Measurements from ENCODE around the gene CEMIP2. TPM values are rescaled to one million over a fixed set of nuclear protein-coding genes. Genes with fewer than 3 reads are reported as not detected.

Gene CEMIP2
- polyA plus RNA-seq, 2 donors = 5.5 to 5.8 TPM

DNA sequence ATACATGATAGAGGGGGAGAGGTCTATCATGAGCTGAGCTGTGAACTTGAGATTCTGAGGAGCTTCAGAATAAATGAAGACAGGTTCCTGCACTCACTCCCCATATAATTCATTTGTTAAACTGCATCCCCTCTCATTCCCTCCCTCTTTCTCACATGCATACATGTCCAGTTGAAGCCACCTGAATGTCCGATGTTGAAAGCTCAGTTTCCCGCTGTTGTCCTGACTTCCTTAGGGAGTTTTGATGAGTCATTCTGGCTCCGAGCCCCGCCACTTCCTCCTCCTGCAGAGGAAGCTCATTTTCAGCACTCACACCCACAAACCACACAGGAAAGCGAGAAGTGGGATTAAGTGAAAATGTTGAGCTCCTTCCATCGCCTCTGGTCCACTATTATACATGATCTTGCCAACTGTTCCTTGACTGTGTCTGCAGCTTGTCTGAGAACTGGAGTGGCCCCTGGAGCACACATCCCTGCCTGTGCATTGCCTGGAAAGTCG is 121.2 kb downstream of the CEMIP2 start:
- Histone ChIP-seq H3K4me3 (ENCODE audit: low read depth in 1 of 2, low read length in 2 of 2) (no peak overlapping the region), H3K9me3 (ENCODE audit: control insufficient read depth in 2 of 2, insufficient read depth in 1 of 2, low read depth in 1 of 2, low read length in 1 of 2) (no peaks in the 10 kb centered on the region), H3K36me3 (ENCODE audit: control insufficient read depth in 2 of 2, insufficient read depth in 2 of 2, low read length in 1 of 2) (no peaks in the 10 kb centered on the region), H3K27me3 (ENCODE audit: control insufficient read depth in 1 of 2, insufficient read depth in 2 of 2, low read length in 2 of 2) (no peaks in the 10 kb centered on the region), H3K4me1 (ENCODE audit: control insufficient read depth in 2 of 2, insufficient read depth in 2 of 2, low read length in 1 of 2) (no peaks in the 10 kb centered on the region), H3K27ac (ENCODE audit: low read depth in 2 of 2, low read length in 1 of 2) (no peak overlapping the region)
- 11 to 25% methylated on average over 7 of the region's 7 CpGs for whole genome bisulfite sequencing, 2 donors

DNA sequence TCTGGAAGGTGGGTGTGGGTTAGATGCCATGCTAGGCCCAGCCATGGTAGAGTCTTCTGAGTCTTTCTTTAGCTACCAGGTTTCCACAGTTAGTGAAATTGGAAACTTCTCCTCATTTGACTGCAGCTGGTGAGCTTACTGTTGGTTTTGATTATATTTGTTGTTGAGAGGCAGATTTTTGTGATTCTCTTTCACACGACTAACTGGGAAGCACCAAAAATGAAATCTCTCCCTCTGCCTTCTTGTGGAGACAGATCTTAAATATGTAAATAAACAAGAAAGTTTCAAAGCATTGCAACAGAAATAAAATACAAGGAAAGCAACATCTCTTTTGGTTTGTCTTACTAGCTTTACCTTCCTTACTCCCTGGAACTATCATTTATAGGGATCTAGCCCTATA is 122.2 kb downstream of the CEMIP2 start:
- H3K27me3 ChIP-seq (ENCODE audit: control insufficient read depth in 1 of 2, insufficient read depth in 2 of 2, low read length in 2 of 2) = no peaks in the 10 kb centered on the region
- no peaks in the 10 kb centered on the region for H3K9me3 ChIP-seq (ENCODE audit: control insufficient read depth in 2 of 2, insufficient read depth in 1 of 2, low read depth in 1 of 2, low read length in 1 of 2)
- no peak overlapping the region for H3K27ac ChIP-seq (ENCODE audit: low read depth in 2 of 2, low read length in 1 of 2)
- H3K4me1 ChIP-seq (ENCODE audit: control insufficient read depth in 2 of 2, insufficient read depth in 2 of 2, low read length in 1 of 2) = no peaks in the 10 kb centered on the region
- WGBS, 2 donors = 73 to 84% methylated on average over 1 of the region's 1 CpG
- H3K4me3 ChIP-seq (ENCODE audit: low read depth in 1 of 2, low read length in 2 of 2) = no peak overlapping the region
- H3K36me3 ChIP-seq (ENCODE audit: control insufficient read depth in 2 of 2, insufficient read depth in 2 of 2, low read length in 1 of 2) = no peaks in the 10 kb centered on the region

DNA sequence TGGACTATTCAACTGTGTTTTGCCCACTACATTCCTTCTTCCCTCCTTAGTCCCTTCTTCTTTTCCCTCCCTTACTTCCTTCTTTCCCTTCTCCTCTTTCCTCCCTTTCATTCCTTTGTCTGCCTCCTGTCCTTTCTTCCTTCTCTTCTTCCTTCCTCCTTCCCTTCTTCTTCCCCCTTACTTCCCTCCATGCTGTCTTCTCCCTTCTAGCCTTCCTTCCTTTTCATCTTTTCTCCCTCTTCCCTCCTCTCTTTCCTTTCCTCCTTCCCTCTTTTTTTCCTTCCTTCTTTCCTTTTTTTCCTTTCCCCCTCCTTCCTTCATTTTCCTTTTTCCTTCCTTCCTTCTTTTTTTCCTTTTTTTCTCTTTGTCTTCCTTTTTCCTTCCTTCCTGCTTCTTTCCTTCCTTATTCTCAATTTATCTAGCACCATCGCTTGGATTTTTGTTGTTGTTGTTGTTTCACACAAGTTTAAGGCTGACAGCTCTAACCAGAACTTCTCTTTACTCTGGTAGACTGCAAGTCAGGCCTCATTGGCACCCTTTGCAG is 123.4 kb downstream of the CEMIP2 start:
- no peak overlapping the region for H3K27ac ChIP-seq (ENCODE audit: low read depth in 2 of 2, low read length in 1 of 2)
- H3K9me3 ChIP-seq (ENCODE audit: control insufficient read depth in 2 of 2, insufficient read depth in 1 of 2, low read depth in 1 of 2, low read length in 1 of 2) = no peaks in the 10 kb centered on the region
- H3K36me3 ChIP-seq (ENCODE audit: control insufficient read depth in 2 of 2, insufficient read depth in 2 of 2, low read length in 1 of 2) = no peaks in the 10 kb centered on the region
- no peaks in the 10 kb centered on the region for H3K27me3 ChIP-seq (ENCODE audit: control insufficient read depth in 1 of 2, insufficient read depth in 2 of 2, low read length in 2 of 2)
- no peaks in the 10 kb centered on the region for H3K4me1 ChIP-seq (ENCODE audit: control insufficient read depth in 2 of 2, insufficient read depth in 2 of 2, low read length in 1 of 2)
- 85 to 94% methylated on average over 1 of the region's 1 CpG for WGBS, 2 donors
- no peak overlapping the region for H3K4me3 ChIP-seq (ENCODE audit: low read depth in 1 of 2, low read length in 2 of 2)

DNA sequence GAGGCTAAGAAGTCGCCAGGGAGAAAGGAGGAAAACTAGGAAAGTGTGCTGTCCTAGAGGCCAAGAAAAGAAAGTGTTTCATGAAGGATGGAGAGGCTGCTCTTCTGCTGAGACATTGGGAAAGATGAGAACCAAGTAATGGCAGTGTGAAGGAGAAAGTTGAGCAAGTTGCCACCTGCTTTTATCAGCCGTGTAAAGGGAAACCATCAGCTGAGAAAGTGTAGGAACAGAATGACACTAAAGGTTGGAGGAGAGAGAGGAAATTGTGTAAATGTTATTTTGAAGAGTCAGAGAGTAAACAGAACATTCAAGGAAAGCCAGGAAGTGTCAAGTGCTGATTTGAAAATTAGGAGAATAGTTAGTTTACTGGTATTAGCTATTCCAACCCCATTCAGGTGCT is 125.0 kb downstream of the CEMIP2 start:
- Histone ChIP-seq H3K4me3 (ENCODE audit: low read depth in 1 of 2, low read length in 2 of 2) (no peak overlapping the region), H3K4me1 (ENCODE audit: control insufficient read depth in 2 of 2, insufficient read depth in 2 of 2, low read length in 1 of 2) (no peaks in the 10 kb centered on the region), H3K9me3 (ENCODE audit: control insufficient read depth in 2 of 2, insufficient read depth in 1 of 2, low read depth in 1 of 2, low read length in 1 of 2) (no peaks in the 10 kb centered on the region), H3K27me3 (ENCODE audit: control insufficient read depth in 1 of 2, insufficient read depth in 2 of 2, low read length in 2 of 2) (no peaks in the 10 kb centered on the region), H3K36me3 (ENCODE audit: control insufficient read depth in 2 of 2, insufficient read depth in 2 of 2, low read length in 1 of 2) (no peaks in the 10 kb centered on the region), H3K27ac (ENCODE audit: low read depth in 2 of 2, low read length in 1 of 2) (no peak overlapping the region)
- 64 to 66% methylated on average over 2 of the region's 2 CpGs for WGBS, 2 donors

DNA sequence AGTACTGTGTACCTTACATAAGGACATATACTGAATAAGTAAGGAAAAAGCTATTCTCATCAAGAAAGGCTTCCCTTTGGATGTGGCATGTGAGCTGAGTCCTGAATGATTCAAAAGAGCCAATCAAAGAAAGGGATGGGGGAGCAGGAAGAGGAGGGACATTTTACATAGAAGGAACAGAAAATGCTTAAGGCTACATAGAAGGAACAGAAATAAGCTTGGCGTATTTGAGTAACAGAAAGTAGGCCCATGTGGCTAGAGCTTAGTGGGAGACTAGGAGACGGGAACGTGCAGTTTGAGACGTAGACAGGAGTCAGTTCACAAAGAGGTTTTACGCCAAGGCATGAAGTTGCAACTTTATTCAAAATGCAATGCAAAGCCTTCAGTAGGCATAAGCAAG is 126.3 kb downstream of the CEMIP2 start:
- no peaks in the 10 kb centered on the region for H3K4me1 ChIP-seq (ENCODE audit: control insufficient read depth in 2 of 2, insufficient read depth in 2 of 2, low read length in 1 of 2)
- H3K4me3 ChIP-seq (ENCODE audit: low read depth in 1 of 2, low read length in 2 of 2) = no peak overlapping the region
- H3K9me3 ChIP-seq (ENCODE audit: control insufficient read depth in 2 of 2, insufficient read depth in 1 of 2, low read depth in 1 of 2, low read length in 1 of 2) = no peaks in the 10 kb centered on the region
- 91 to 94% methylated on average over 5 of the region's 5 CpGs for WGBS, 2 donors
- H3K36me3 ChIP-seq (ENCODE audit: control insufficient read depth in 2 of 2, insufficient read depth in 2 of 2, low read length in 1 of 2) = no peaks in the 10 kb centered on the region
- H3K27ac ChIP-seq (ENCODE audit: low read depth in 2 of 2, low read length in 1 of 2) = no peak overlapping the region
- no peaks in the 10 kb centered on the region for H3K27me3 ChIP-seq (ENCODE audit: control insufficient read depth in 1 of 2, insufficient read depth in 2 of 2, low read length in 2 of 2)

DNA sequence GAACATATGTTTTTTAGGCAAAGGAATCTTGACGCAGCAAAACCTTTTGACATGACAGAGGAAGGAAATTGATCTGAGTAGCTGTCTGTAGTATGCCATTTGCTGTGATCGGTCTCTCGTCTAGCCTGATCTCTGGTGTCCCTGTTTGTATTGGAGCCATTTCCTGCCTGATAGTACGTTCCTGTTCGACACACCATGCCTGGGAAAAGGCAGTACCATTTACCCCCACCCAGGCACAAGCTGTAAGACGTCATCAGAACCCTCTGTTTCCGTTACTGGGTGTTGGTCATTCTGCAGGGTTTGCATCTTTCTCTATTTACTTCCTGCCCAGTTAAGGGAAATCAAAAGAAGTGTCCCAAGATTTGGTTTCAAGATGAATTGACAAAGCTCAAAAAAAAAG is 129.7 kb downstream of the CEMIP2 start:
- H3K4me3 ChIP-seq (ENCODE audit: low read depth in 1 of 2, low read length in 2 of 2) = no peak overlapping the region
- H3K9me3 ChIP-seq (ENCODE audit: control insufficient read depth in 2 of 2, insufficient read depth in 1 of 2, low read depth in 1 of 2, low read length in 1 of 2) = no peaks in the 10 kb centered on the region
- no peak overlapping the region for H3K27ac ChIP-seq (ENCODE audit: low read depth in 2 of 2, low read length in 1 of 2)
- no peaks in the 10 kb centered on the region for H3K4me1 ChIP-seq (ENCODE audit: control insufficient read depth in 2 of 2, insufficient read depth in 2 of 2, low read length in 1 of 2)
- 51 to 54% methylated on average over 7 of the region's 7 CpGs for WGBS, 2 donors
- H3K27me3 ChIP-seq (ENCODE audit: control insufficient read depth in 1 of 2, insufficient read depth in 2 of 2, low read length in 2 of 2) = no peaks in the 10 kb centered on the region
- no peaks in the 10 kb centered on the region for H3K36me3 ChIP-seq (ENCODE audit: control insufficient read depth in 2 of 2, insufficient read depth in 2 of 2, low read length in 1 of 2)

DNA sequence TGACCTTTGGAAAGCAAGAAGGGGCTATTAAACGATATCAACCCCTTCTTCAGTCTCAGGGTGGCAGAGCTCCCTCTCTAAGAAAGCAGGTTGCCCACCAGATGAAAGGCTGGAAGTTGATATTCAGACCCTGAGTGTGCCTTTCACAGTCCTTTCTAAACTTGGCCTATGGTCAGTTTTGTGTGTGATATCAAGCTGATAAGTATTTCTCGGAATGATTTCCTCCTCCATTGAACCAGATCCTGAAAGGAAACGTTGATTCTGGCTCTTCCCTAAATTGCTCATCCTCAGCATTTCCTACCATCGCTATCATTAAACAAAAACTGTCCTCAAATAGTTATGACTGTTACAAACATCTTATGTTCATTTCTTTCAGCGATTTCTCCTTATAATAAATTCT is 130.4 kb downstream of the CEMIP2 start:
- H3K27me3 ChIP-seq (ENCODE audit: control insufficient read depth in 1 of 2, insufficient read depth in 2 of 2, low read length in 2 of 2) = no peaks in the 10 kb centered on the region
- no peaks in the 10 kb centered on the region for H3K9me3 ChIP-seq (ENCODE audit: control insufficient read depth in 2 of 2, insufficient read depth in 1 of 2, low read depth in 1 of 2, low read length in 1 of 2)
- H3K36me3 ChIP-seq (ENCODE audit: control insufficient read depth in 2 of 2, insufficient read depth in 2 of 2, low read length in 1 of 2) = no peaks in the 10 kb centered on the region
- 72 to 74% methylated on average over 5 of the region's 5 CpGs for WGBS, 2 donors
- no peak overlapping the region for H3K27ac ChIP-seq (ENCODE audit: low read depth in 2 of 2, low read length in 1 of 2)
- H3K4me1 ChIP-seq (ENCODE audit: control insufficient read depth in 2 of 2, insufficient read depth in 2 of 2, low read length in 1 of 2) = no peaks in the 10 kb centered on the region
- no peak overlapping the region for H3K4me3 ChIP-seq (ENCODE audit: low read depth in 1 of 2, low read length in 2 of 2)

DNA sequence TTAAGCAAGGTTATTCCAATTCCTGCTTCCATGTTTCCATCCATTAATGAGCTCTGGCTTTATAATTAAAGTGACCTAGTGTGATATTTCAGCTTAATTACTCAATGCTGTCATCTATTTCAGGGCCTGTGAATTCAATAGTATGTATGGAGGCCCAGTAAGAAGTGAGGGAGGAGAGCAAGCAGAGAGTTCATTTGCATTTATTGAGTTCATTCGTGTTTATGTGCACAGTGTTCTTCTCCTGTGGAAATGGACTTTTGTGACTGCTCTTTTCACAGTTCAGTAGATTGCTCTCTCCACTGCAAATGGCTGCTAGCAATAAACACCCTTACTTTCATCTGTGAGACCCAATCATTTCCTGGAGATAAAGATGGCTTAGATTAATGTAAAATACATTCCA is 130.9 kb downstream of the CEMIP2 start:
- WGBS, 2 donors = 52 to 54% methylated on average over 1 of the region's 1 CpG
- Histone ChIP-seq H3K9me3 (ENCODE audit: control insufficient read depth in 2 of 2, insufficient read depth in 1 of 2, low read depth in 1 of 2, low read length in 1 of 2) (no peaks in the 10 kb centered on the region), H3K4me3 (ENCODE audit: low read depth in 1 of 2, low read length in 2 of 2) (no peak overlapping the region), H3K4me1 (ENCODE audit: control insufficient read depth in 2 of 2, insufficient read depth in 2 of 2, low read length in 1 of 2) (no peaks in the 10 kb centered on the region), H3K27ac (ENCODE audit: low read depth in 2 of 2, low read length in 1 of 2) (no peak overlapping the region), H3K36me3 (ENCODE audit: control insufficient read depth in 2 of 2, insufficient read depth in 2 of 2, low read length in 1 of 2) (no peaks in the 10 kb centered on the region), H3K27me3 (ENCODE audit: control insufficient read depth in 1 of 2, insufficient read depth in 2 of 2, low read length in 2 of 2) (no peaks in the 10 kb centered on the region)

DNA sequence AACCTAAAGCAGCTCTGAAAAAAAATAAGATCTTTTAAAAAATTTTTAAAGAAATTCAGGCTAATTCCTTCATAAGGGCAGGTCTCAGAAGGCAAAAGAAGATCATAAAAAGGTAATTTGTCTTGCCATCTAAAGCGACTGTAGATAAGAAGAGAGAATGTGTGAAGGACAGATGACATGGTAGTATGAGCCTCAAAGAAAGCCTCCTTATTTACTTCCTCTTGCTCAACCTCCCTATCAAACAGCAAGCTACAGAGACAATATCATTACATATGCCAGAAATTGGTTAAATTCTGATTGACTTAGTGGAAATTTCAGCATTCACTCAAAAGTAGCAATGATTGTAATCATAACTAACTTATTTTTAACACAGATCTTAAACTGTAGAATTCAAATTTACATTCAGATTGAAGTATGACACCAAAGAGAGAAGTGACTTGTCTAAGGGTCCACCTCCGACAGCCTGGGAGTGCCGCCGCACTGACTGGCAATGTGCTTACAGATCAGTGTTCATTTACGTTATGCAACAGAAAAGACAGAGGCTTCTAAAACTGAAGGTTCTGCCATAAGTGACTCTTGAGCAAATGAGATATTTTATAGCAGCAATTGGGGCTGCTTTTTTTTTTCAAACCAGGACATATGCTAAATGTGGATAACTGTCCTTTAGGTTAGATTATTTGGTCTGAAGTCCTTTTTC is 132.0 kb downstream of the CEMIP2 start:
- Histone ChIP-seq H3K4me3 (ENCODE audit: low read depth in 1 of 2, low read length in 2 of 2) (no peak overlapping the region), H3K27me3 (ENCODE audit: control insufficient read depth in 1 of 2, insufficient read depth in 2 of 2, low read length in 2 of 2) (no peaks in the 10 kb centered on the region), H3K36me3 (ENCODE audit: control insufficient read depth in 2 of 2, insufficient read depth in 2 of 2, low read length in 1 of 2) (no peaks in the 10 kb centered on the region), H3K9me3 (ENCODE audit: control insufficient read depth in 2 of 2, insufficient read depth in 1 of 2, low read depth in 1 of 2, low read length in 1 of 2) (no peaks in the 10 kb centered on the region), H3K27ac (ENCODE audit: low read depth in 2 of 2, low read length in 1 of 2) (no peak overlapping the region), H3K4me1 (ENCODE audit: control insufficient read depth in 2 of 2, insufficient read depth in 2 of 2, low read length in 1 of 2) (no peaks in the 10 kb centered on the region)
- 94% methylated on average over 5 of the region's 5 CpGs for WGBS, 2 donors

DNA sequence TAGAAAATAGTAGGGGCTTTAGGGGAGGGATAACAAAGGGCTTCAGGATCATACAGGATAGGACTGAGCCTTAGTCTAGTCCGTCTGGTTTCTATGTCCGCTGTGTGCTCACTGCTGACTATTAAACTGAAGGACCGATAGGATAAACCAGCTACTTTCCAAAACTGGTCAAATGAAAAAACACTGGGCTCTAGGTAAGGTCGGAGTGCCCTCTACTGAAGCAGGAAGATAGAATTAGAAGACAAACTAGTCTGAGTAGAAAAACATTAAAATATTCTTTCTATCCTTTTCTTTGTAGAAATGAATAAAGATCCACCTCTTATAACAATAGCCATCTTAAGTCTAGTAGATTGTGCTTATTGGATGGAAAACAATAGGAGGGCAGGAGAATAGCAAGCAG is 133.6 kb downstream of the CEMIP2 start:
- 69 to 82% methylated on average over 4 of the region's 4 CpGs for WGBS, 2 donors

More for the DNA sequence above, 133.6 kb downstream of the CEMIP2 start:
- no peaks in the 10 kb centered on the region for H3K4me1 ChIP-seq (ENCODE audit: control insufficient read depth in 2 of 2, insufficient read depth in 2 of 2, low read length in 1 of 2)
- H3K27ac ChIP-seq (ENCODE audit: low read depth in 2 of 2, low read length in 1 of 2) = no peak overlapping the region
- H3K4me3 ChIP-seq (ENCODE audit: low read depth in 1 of 2, low read length in 2 of 2) = no peak overlapping the region
- H3K9me3 ChIP-seq (ENCODE audit: control insufficient read depth in 2 of 2, insufficient read depth in 1 of 2, low read depth in 1 of 2, low read length in 1 of 2) = no peaks in the 10 kb centered on the region
- no peaks in the 10 kb centered on the region for H3K36me3 ChIP-seq (ENCODE audit: control insufficient read depth in 2 of 2, insufficient read depth in 2 of 2, low read length in 1 of 2)
- no peaks in the 10 kb centered on the region for H3K27me3 ChIP-seq (ENCODE audit: control insufficient read depth in 1 of 2, insufficient read depth in 2 of 2, low read length in 2 of 2)

Measured in esophagus (tissue), 2 donors.